ENCODE data around the gene ALG10. TPM values are rescaled to one million over a fixed set of nuclear protein-coding genes. Genes with fewer than 3 reads are reported as not detected.
"Not testable (repeated sequence)": the region's sequence is repeated elsewhere in the genome, so short reads cannot be mapped to it uniquely, and the experiment has no call there.

Gene ALG10
- total RNA-seq, 2 donors from 2014 or later: 21.6 to 33.2 TPM

GRCh38 chr12:33988197-33988805 lies 34.0 kb upstream of the ALG10 start:
- 75 to 77% methylated on average over 1 to 4 of the region's 4 CpGs for WGBS, 2 experiments (ENCODE audit: insufficient coverage in 1 of 2, insufficient read length in 1 of 2)
- no peak overlapping the region for H3K27ac Mint-ChIP-seq

GRCh38 chr12:33988913-33989312 lies 33.4 kb upstream of the ALG10 start:
- Mint-ChIP-seq H3K9me3 (no peaks in the 10 kb centered on the region), H3K4me1 (no peaks in the 10 kb centered on the region), H3K27me3 (ENCODE audit: insufficient read depth) (no peaks in the 10 kb centered on the region), H3K4me3 (no peak overlapping the region), H3K36me3 (ENCODE audit: low read depth) (no peaks in the 10 kb centered on the region), H3K27ac (no peak overlapping the region)
- TF ChIP-seq, protein P1, sequence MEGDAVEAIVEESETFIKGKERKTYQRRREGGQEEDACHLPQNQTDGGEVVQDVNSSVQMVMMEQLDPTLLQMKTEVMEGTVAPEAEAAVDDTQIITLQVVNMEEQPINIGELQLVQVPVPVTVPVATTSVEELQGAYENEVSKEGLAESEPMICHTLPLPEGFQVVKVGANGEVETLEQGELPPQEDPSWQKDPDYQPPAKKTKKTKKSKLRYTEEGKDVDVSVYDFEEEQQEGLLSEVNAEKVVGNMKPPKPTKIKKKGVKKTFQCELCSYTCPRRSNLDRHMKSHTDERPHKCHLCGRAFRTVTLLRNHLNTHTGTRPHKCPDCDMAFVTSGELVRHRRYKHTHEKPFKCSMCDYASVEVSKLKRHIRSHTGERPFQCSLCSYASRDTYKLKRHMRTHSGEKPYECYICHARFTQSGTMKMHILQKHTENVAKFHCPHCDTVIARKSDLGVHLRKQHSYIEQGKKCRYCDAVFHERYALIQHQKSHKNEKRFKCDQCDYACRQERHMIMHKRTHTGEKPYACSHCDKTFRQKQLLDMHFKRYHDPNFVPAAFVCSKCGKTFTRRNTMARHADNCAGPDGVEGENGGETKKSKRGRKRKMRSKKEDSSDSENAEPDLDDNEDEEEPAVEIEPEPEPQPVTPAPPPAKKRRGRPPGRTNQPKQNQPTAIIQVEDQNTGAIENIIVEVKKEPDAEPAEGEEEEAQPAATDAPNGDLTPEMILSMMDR (conservative IDR thresholded peaks at IDR 0.05): no peak
- Histone ChIP-seq H3K4me3 (ENCODE audit: low read length) (no peak overlapping the region), H3K36me3 (ENCODE audit: control insufficient read depth, insufficient read depth, low read length) (no peaks in the 10 kb centered on the region), H3K4me1 (ENCODE audit: control insufficient read depth, insufficient read depth, low read length) (no peaks in the 10 kb centered on the region), H3K9me3 (ENCODE audit: control insufficient read depth, low read length) (no peaks in the 10 kb centered on the region), H3K9ac (ENCODE audit: extremely low read depth, low read length, poor library complexity, severe bottlenecking) (no peak overlapping the region), H3K27ac (ENCODE audit: low read depth, low read length) (no peak overlapping the region), H3K27me3 (ENCODE audit: control insufficient read depth, insufficient read depth, low read length, poor library complexity, severe bottlenecking) (no peaks in the 10 kb centered on the region)
- no peak for DNase-seq
- 72 to 81% methylated on average over 2 of the region's 3 CpGs for WGBS, 2 experiments (ENCODE audit: insufficient coverage in 1 of 2, insufficient read length in 1 of 2)

More at GRCh38 chr12:33988197-33988805, 34.0 kb upstream of the ALG10 start:
- TF ChIP-seq, protein P1 (conservative IDR thresholded peaks at IDR 0.05): no peak
- no peaks in the 10 kb centered on the region for H3K9me3 Mint-ChIP-seq
- H3K27me3 Mint-ChIP-seq (ENCODE audit: insufficient read depth): no peaks in the 10 kb centered on the region
- H3K36me3 Mint-ChIP-seq (ENCODE audit: low read depth): no peaks in the 10 kb centered on the region
- Histone ChIP-seq H3K27ac (ENCODE audit: low read depth, low read length) (no peak overlapping the region), H3K4me3 (ENCODE audit: low read length) (no peak overlapping the region), H3K9me3 (ENCODE audit: control insufficient read depth, low read length) (no peaks in the 10 kb centered on the region), H3K36me3 (ENCODE audit: control insufficient read depth, insufficient read depth, low read length) (no peaks in the 10 kb centered on the region), H3K9ac (ENCODE audit: extremely low read depth, low read length, poor library complexity, severe bottlenecking) (no peak overlapping the region), H3K27me3 (ENCODE audit: control insufficient read depth, insufficient read depth, low read length, poor library complexity, severe bottlenecking) (no peaks in the 10 kb centered on the region), H3K4me1 (ENCODE audit: control insufficient read depth, insufficient read depth, low read length) (no peaks in the 10 kb centered on the region)
- no peak overlapping the region for H3K4me3 Mint-ChIP-seq
- no peak for DNase-seq
- no peaks in the 10 kb centered on the region for H3K4me1 Mint-ChIP-seq

- Histone ChIP-seq H3K9ac (ENCODE audit: extremely low read depth, low read length, poor library complexity, severe bottlenecking) (no peak overlapping the region), H3K4me1 (ENCODE audit: control insufficient read depth, insufficient read depth, low read length) (no peaks in the 10 kb centered on the region), H3K36me3 (ENCODE audit: control insufficient read depth, insufficient read depth, low read length) (no peaks in the 10 kb centered on the region), H3K4me3 (ENCODE audit: low read length) (no peak overlapping the region), H3K27ac (ENCODE audit: low read depth, low read length) (no peak overlapping the region), H3K27me3 (ENCODE audit: control insufficient read depth, insufficient read depth, low read length, poor library complexity, severe bottlenecking) (no peaks in the 10 kb centered on the region), H3K9me3 (ENCODE audit: control insufficient read depth, low read length) (no peaks in the 10 kb centered on the region)
- no peak for DNase-seq
- no peak overlapping the region for H3K27ac Mint-ChIP-seq
- no peak overlapping the region for H3K4me3 Mint-ChIP-seq
- no peaks in the 10 kb centered on the region for H3K27me3 Mint-ChIP-seq (ENCODE audit: insufficient read depth)
- 95% methylated on average over 4 of the region's 4 CpGs; no CpG with 5 or more reads in 1 of the 2 experiments for WGBS, 2 experiments (ENCODE audit: insufficient coverage in 1 of 2, insufficient read length in 1 of 2)
- TF ChIP-seq, protein P1 (conservative IDR thresholded peaks at IDR 0.05): no peak
- peaks cover 4% of the 10 kb centered on the region for H3K4me1 Mint-ChIP-seq
- H3K36me3 Mint-ChIP-seq (ENCODE audit: low read depth): no peaks in the 10 kb centered on the region
- H3K9me3 Mint-ChIP-seq: no peaks in the 10 kb centered on the region
Measured at GRCh38 chr12:33994857-33995808, 27.2 kb upstream of the ALG10 start.

DNA sequence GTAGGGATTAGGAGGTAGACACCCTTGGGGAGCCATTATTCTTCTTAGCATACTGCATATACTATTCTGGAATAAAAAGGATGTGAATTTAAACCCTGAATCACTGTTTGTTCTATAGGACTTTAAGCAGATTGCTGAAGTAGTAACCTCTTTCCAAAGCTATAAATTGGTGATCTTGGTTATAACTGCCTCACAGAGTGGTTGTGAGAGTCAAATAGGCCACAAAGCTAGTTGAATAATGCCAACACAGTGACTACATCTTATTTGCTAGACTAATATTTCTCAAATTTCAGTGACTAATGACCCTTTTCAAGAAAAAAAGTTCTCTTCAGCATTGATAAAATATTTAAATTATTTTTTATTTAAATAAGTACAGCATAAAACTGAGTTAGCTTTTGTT lies 13.5 kb upstream of the ALG10 start:
- H3K27ac ChIP-seq (ENCODE audit: low read depth, low read length); H3K9me3 Mint-ChIP-seq; H3K4me3 Mint-ChIP-seq; H3K27me3 Mint-ChIP-seq (ENCODE audit: insufficient read depth); H3K9me3 ChIP-seq (ENCODE audit: control insufficient read depth, low read length); H3K27me3 ChIP-seq (ENCODE audit: control insufficient read depth, insufficient read depth, low read length, poor library complexity, severe bottlenecking); H3K4me1 Mint-ChIP-seq; H3K36me3 Mint-ChIP-seq (ENCODE audit: low read depth); H3K36me3 ChIP-seq (ENCODE audit: control insufficient read depth, insufficient read depth, low read length); H3K27ac Mint-ChIP-seq; DNase-seq; H3K4me1 ChIP-seq (ENCODE audit: control insufficient read depth, insufficient read depth, low read length); H3K9ac ChIP-seq (ENCODE audit: extremely low read depth, low read length, poor library complexity, severe bottlenecking); H3K4me3 ChIP-seq (ENCODE audit: low read length): not testable (repeated sequence)

All from endodermal cell (in vitro differentiated cells).